ENCODE results near the gene ASB14.

Gene ASB14

GRCh38 chr3:57278237-57278636 lies 14.2 kb downstream of the ASB14 start:
- no peak for TF ChIP-seq CTCF (IDR thresholded peaks at IDR 0.05; ENCODE audit: insufficient read depth, missing control alignments)
- FAIRE-seq (no peak), DNase-seq (ENCODE audit: insufficient read length, low spot score) (no peak)

- TF ChIP-seq CTCF (IDR thresholded peaks at IDR 0.05; ENCODE audit: insufficient read depth, missing control alignments), result no peak
- FAIRE-seq (no peak), DNase-seq (ENCODE audit: insufficient read length, low spot score) (no peak)
Observed at GRCh38 chr3:57275393-57275792, 17.1 kb downstream of the ASB14 start.

- no peak for TF ChIP-seq CTCF (IDR thresholded peaks at IDR 0.05; ENCODE audit: insufficient read depth, missing control alignments)
- no peak for FAIRE-seq
Observed at GRCh38 chr3:57274845-57275244, 17.6 kb downstream of the ASB14 start.

DNA sequence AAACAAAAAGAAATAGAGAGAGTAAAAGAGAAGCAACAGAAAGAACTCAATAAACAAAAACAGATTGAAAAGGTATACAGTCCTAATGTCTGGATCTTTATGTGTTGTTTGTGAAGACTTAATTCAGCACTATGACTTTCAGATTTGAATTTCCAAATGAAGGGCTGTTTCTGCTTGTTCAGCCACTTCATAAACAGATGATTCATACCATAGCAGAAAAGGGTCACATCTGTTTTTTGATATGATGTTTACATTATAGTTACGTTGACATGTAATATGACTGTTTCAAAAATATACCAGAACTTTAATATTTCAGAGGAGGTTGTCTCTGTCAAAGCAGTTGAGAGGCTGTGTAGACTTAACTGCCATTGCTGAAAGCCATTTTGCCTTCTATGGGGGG lies 24.1 kb downstream of the ASB14 start:
- no peak for TF ChIP-seq CTCF (IDR thresholded peaks at IDR 0.05; ENCODE audit: insufficient read depth, missing control alignments)
- no peak for FAIRE-seq
- no peak for DNase-seq (ENCODE audit: insufficient read length, low spot score)

More at GRCh38 chr3:57274845-57275244, 17.6 kb downstream of the ASB14 start:
- no peak for DNase-seq (ENCODE audit: insufficient read length, low spot score)

DNA sequence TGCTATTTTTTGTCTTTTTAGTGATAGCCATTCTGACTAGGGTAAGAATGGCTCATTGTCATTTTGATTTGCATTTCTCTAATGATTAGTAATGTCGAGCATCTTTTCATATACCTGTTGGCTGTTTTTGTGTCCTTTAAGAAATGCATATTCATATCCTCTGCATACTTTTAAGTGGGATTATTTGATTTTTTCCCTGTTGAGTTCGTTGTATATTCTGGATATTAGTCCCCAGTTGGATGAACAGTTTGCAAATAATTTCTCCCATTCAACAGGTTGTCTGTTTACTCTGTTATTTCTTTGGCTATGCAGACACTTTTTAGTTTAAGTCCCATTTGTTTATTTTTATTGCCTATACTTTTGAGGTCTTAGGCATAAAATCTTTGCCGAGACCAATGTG lies 30.6 kb downstream of the ASB14 start:
- no peak for DNase-seq (ENCODE audit: insufficient read length, low spot score)

DNA sequence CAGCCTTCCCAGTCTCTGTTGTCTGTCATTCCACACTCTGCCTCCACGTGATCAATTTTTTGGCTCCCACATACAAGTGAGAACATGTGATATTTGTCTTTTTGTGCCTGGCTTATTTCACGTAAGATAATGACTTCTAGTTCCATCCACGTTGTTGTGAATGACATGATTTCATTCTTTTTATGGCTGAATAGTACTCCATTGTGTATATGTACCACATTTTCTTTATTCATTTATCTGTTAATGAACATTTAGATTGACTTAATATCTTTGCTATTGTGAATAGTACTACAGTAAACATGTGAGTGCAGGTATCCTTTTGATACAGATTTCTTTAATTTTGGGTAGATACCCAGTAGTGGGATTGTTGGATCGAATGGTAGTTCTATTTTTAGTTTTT lies 31.4 kb downstream of the ASB14 start:
- FAIRE-seq, result no peak
- no peak for DNase-seq (ENCODE audit: insufficient read length, low spot score)
- no peak for TF ChIP-seq CTCF (IDR thresholded peaks at IDR 0.05; ENCODE audit: insufficient read depth, missing control alignments)

More for the DNA sequence above, 30.6 kb downstream of the ASB14 start:
- FAIRE-seq, result no peak
- no peak for TF ChIP-seq CTCF (IDR thresholded peaks at IDR 0.05; ENCODE audit: insufficient read depth, missing control alignments)

- DNase-seq (ENCODE audit: insufficient read length, low spot score), result no peak
- TF ChIP-seq CTCF (IDR thresholded peaks at IDR 0.05; ENCODE audit: insufficient read depth, missing control alignments), result no peak
- no peak for FAIRE-seq
Observed at GRCh38 chr3:57257678-57258077, 34.8 kb downstream of the ASB14 start.

Data from D721Med (cell line).